Psoas muscle (tissue), 8 donors: Measurements from ENCODE around the gene DOC2A. TPM values are rescaled to one million over a fixed set of nuclear protein-coding genes. Genes with fewer than 3 reads are reported as not detected.

ENCODE experiments used
- ATAC-seq, 4 donors: fragments of 200-7000 bp; cut with Tn5 transposase; one replicate each; pipeline ENCODE4 v1.9.1; 2020; ENCODE audit warnings: moderate library complexity in 3 of 4, mild to moderate bottlenecking in 2 of 4
- DNase-seq, 2 donors: peaks; one replicate each; pipeline ENCODE4 v3.0.0-alpha.2; 2020
- H3K27ac ChIP-seq: fragments of 200-600 bp; one replicate; pipeline ENCODE4 v1.8.0; 2022
- H3K27me3 ChIP-seq, 3 donors: fragments of 200-600 bp in 1 of 3; one replicate each; pipeline versions ENCODE4 v1.6.1 to v1.8.0; 2013 to 2022; ENCODE audit warnings: low read length in 2 of 3, mild to moderate bottlenecking in 2 of 3, moderate library complexity in 1 of 3; ENCODE audit not compliant: insufficient read depth in 3 of 3
- H3K36me3 ChIP-seq, 2 donors: fragments of 200-600 bp in 1 of 2; one replicate each; pipeline versions ENCODE4 v1.6.1 to v1.8.0; 2013 to 2022; ENCODE audit warnings: low read depth in 1 of 2, mild to moderate bottlenecking in 1 of 2, moderate library complexity in 1 of 2; ENCODE audit not compliant: insufficient read depth in 1 of 2
- H3K4me1 ChIP-seq: fragments of 200-600 bp; one replicate; pipeline ENCODE4 v1.8.0; 2022
- H3K4me3 ChIP-seq: fragments of 200-600 bp; one replicate; pipeline ENCODE4 v1.8.0; 2022; ENCODE audit warnings: mild to moderate bottlenecking
- H3K9me3 ChIP-seq: fragments of 200-600 bp; one replicate; pipeline ENCODE4 v1.8.0; 2022
- WGBS, 3 donors: extraction: QIAGEN DNeasy Blood & Tissue Kit; methylation state at CpG; one replicate each; pipeline versions ENCODE4 v1.1.6 to v1.1.7; 2013; 5-methylcytosine and 5-hydroxymethylcytosine counted together
- intact Hi-C, 2 donors: fragments of 100-400 bp; cut with DNase I; formaldehyde crosslinking; loops; one replicate each; pipeline versions ENCODE4 v1.11.0 to v1.14.2; 2022
- polyA plus RNA-seq, 3 donors: library from polyadenylated mRNA; stranded (reverse); fragments of 200-250 nt; gene quantifications; one replicate each; pipeline ENCODE4 v1.2.3, GENCODE V29; 2013
- total RNA-seq, 4 donors: library from RNA; stranded (reverse); fragmentation: NEBNext Ultra II Directional in 2 of 4; extraction: Animal tissue kit (Norgen Biotek cat#: 25700) in 2 of 4; gene quantifications; one replicate each; pipeline versions ENCODE4 v1.2.1 to v1.2.4, GENCODE V29; 2021 to 2023
- TF ChIP-seq, protein P1 (sequence below): fragments of 200-600 bp; IDR thresholded peaks from one replicate; pipeline ENCODE4 v1.8.0; 2022; ENCODE audit warnings: antibody characterized with exemption
- donor health status: healthy with polysubstance abuse.
- donor health status: DM: no; HTN: no; CAD: no; lungs with moderate emphysema.
- donor health status: Bipolar disorder and iron deficiency.
- donor health status: healthy.
- donor health status: DM: yes; HTN: yes; CAD: no.
- donor health status: DM: no; HTN: no; CAD: no.
- donor health status: DM: no; HTN: no; CAD: no.
- donor health status: DM: yes; HTN: yes; CAD: no.

Gene DOC2A
- total and polyA plus RNA-seq, 7 donors, result 0.11 to 0.51 (median 0.15) TPM; not detected in 2

DNA sequence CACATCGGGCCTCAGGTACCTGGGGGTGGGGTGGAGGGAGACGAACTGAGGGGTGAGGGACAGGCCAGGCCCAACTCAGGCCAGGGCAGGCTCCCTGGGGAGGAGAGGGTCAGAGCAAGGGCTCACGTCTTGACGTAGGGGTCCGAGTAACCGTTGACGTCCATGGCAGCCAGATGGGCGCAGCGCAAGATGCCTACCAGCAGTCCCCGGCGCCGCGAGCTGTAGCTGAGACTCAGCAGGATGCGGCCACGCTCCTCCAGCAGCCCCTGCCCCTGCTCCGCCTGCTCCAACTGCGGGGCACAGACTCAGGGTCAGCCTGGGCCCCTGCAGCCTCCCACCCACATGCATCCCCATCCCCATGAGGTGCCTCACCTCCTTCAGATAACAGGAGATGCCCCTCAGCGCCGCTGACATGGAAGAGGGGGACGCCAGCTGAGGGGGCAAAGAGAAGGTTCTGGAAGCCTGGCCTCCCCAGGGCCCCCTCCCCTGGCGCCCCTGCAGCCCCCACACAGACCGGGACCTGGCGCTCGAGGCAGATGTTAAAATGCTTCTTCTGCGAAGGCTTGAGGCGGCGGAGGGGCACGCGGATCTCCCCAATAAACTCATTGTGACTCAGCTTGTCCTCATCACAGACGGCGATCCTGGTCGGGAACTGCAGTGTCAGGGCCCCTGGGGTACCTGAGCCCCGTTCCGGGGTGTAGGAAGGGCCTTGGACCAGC is 4.0 kb downstream of the DOC2A start:
- ATAC-seq (no peak), DNase-seq (no peak)
- intact Hi-C loops, result loop anchor here (5.0 kb wide), 1 partner anchor 145 kb away; the partner anchor contains the start of gene CDIPT (in 2 of the 2)
- Histone ChIP-seq H3K27ac (no peak overlapping the region), H3K36me3 (peaks cover 0 to 9% of the 10 kb centered on the region in 2 donors), H3K4me1 (no peaks in the 10 kb centered on the region), H3K9me3 (no peaks in the 10 kb centered on the region), H3K4me3 (no peak overlapping the region), H3K27me3 (peaks cover 0 to 28% (median 13%) of the 10 kb centered on the region in 3 donors)
- TF ChIP-seq, protein P1, sequence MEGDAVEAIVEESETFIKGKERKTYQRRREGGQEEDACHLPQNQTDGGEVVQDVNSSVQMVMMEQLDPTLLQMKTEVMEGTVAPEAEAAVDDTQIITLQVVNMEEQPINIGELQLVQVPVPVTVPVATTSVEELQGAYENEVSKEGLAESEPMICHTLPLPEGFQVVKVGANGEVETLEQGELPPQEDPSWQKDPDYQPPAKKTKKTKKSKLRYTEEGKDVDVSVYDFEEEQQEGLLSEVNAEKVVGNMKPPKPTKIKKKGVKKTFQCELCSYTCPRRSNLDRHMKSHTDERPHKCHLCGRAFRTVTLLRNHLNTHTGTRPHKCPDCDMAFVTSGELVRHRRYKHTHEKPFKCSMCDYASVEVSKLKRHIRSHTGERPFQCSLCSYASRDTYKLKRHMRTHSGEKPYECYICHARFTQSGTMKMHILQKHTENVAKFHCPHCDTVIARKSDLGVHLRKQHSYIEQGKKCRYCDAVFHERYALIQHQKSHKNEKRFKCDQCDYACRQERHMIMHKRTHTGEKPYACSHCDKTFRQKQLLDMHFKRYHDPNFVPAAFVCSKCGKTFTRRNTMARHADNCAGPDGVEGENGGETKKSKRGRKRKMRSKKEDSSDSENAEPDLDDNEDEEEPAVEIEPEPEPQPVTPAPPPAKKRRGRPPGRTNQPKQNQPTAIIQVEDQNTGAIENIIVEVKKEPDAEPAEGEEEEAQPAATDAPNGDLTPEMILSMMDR, result no peak
- 74 to 82% (median 76%) methylated on average over 34 of the region's 34 CpGs for WGBS, 3 donors

DNA sequence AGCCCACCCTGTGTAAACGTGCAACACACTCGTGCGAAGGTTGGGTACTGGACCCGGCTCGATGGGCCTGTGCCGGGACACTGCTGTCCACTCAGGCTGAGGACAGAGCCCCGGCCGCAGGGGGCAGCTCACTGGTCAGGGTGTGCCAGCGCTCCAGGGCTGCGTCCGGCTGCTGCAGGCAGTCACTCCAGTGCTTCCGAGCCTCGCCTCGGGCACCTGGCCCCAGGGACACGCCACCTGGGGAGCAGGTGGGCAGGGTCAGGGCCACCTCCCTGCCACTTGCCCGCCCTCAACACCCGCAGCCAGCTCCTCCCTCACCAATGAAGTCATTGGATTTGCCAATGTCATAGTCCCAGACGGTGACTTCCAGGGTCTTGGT is 4.7 kb downstream of the DOC2A start:
- ATAC-seq (peak in 3 of 4 donors; percentile 3 to 25 (median 12)), DNase-seq (no peak)
- intact Hi-C loops, result loop anchor here (5.0 kb wide), 1 partner anchor 144 kb away; the partner anchor contains the start of gene CDIPT (in 2 of the 2)
- H3K27ac ChIP-seq, result no peak overlapping the region
- H3K36me3 ChIP-seq, result peaks cover 0 to 12% of the 10 kb centered on the region in 2 donors
- TF ChIP-seq, protein P1, result no peak
- 80 to 85% (median 82%) methylated on average over 17 to 18 of the region's 18 CpGs for WGBS, 3 donors
- no peaks in the 10 kb centered on the region for H3K9me3 ChIP-seq
- peaks cover 0 to 21% (median 7%) of the 10 kb centered on the region in 3 donors for H3K27me3 ChIP-seq
- no peaks in the 10 kb centered on the region for H3K4me1 ChIP-seq
- H3K4me3 ChIP-seq, result no peak overlapping the region

DNA sequence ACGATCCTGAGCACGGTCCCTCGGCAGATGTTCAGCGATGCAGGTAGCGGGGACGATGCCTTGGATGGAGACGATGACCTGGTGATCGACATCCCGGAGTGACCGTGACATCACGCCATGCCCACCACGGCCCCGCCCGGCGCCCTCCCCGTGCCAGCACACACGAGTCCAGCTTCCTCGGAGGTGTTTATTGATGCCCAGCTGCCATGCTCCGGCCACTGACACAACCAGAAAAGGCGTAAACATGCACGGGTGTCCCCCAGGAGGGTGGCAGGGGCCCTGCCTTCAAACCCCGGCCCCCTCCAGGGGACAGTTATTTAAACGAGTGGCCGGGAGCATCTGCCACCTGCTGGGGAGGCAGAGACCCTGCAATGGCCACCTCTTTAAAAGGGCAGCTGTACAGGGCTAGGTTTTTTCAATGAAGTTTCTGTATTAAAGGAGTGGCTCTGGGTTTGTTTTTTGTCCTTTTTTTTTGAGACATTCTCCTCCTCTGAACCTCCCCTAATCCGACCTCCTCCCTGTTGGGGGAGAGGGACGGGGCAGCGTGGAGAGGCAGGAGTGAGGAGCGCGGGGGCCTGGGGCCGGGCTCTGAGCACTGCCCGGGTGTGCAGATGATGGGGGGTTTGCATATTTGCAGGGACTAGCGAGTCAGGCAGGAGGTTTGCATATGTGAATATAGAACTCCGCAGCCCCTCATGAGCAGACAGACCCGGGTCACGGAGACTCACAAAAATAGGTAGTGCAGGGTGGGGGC is 5.3 kb downstream of the DOC2A start:
- Histone ChIP-seq H3K27me3 (peaks cover 0 to 15% (median 6%) of the 10 kb centered on the region in 3 donors), H3K27ac (no peak overlapping the region), H3K36me3 (peaks cover 0 to 17% of the 10 kb centered on the region in 2 donors), H3K4me3 (no peak overlapping the region), H3K4me1 (no peaks in the 10 kb centered on the region), H3K9me3 (no peaks in the 10 kb centered on the region)
- WGBS, 3 donors, result 50 to 54% (median 51%) methylated on average over 33 to 35 of the region's 35 CpGs
- TF ChIP-seq, protein P1, result peak; percentile 83
- DNase-seq, result peak in 1 of 2 donors; percentile 72
- intact Hi-C loops, result loop anchor here (5.0 kb wide), 1 partner anchor 143 kb away; the partner anchor contains the start of gene CDIPT (in 2 of the 2)
- ATAC-seq, result peak; percentile 67 to 85 (median 73)

DNA sequence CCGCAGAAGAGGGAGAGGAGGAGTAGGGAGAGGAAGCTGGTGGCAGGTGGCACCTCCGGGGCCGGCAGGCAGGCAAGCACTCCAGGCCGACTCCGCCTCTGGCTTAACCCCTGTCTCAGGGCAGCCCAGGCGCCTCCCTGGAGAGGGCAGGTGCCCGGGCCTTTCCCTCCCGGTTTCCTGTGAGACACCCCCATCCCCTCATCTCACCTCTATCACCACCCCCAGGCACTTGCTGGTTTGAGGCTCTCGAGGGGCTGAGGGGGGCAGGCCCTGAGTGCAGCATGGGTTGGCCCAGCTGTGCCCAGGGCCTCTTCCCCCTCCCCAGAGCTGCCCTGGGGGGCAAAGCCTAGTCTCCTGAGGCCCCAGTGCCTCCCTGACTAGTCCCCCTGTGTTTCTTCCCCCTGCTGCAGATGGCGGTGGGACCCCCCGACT is 6.0 kb downstream of the DOC2A start:
- intact Hi-C loops, result loop anchor here (5.0 kb wide), 4 partner anchors 48 to 303 kb away; partner anchors contain the start of genes CDIPT (in 2 of the 2) and KIF22 (in 1 of the 2)

More for the DNA sequence above, 6.0 kb downstream of the DOC2A start:
- Histone ChIP-seq H3K27ac (no peak overlapping the region), H3K36me3 (peaks cover 0 to 24% of the 10 kb centered on the region in 2 donors), H3K4me3 (no peak overlapping the region), H3K4me1 (no peaks in the 10 kb centered on the region), H3K27me3 (peaks cover 0 to 8% (median 0%) of the 10 kb centered on the region in 3 donors), H3K9me3 (no peaks in the 10 kb centered on the region)
- ATAC-seq, result peak in 3 of 4 donors; percentile 13 to 32 (median 22)
- TF ChIP-seq, protein P1, result no peak
- WGBS, 3 donors, result 31 to 51% (median 42%) methylated on average over 4 to 11 of the region's 11 CpGs
- no peak for DNase-seq
